DND-41 (cell line): Measurements from ENCODE around the gene ANKK1.

Experiments
- ATAC-seq: fragments of 200-7000 bp; cut with Tn5 transposase; 3 replicates; pipeline ENCODE4 v1.9.1; 2021; ENCODE audit warnings: low read depth; ENCODE audit not compliant: insufficient read depth
- DNase-seq: peaks from one replicate; pipeline ENCODE4 v3.0.0-alpha.2; 2020
- H2AFZ ChIP-seq: 2 replicates; pipeline ENCODE4 v1.6.0; 2012; ENCODE audit warnings: low read depth, low read length
- H3K27ac ChIP-seq: 2 replicates; pipeline ENCODE4 v1.5.1; 2012; ENCODE audit warnings: low read length, inconsistent platforms
- H3K27me3 ChIP-seq: fragments of 200-600 bp; sonication (generic); 2 replicates; pipeline ENCODE4 v1.6.0; 2012; ENCODE audit warnings: low read length, mild to moderate bottlenecking, inconsistent platforms; ENCODE audit not compliant: insufficient read depth, poor library complexity
- H3K36me3 ChIP-seq: 2 replicates; pipeline ENCODE4 v1.5.1; 2012; ENCODE audit warnings: low read length, inconsistent platforms; ENCODE audit not compliant: insufficient read depth
- H3K4me1 ChIP-seq: 2 replicates; pipeline ENCODE4 v1.5.1; 2012; ENCODE audit warnings: mild to moderate bottlenecking, low read length; ENCODE audit not compliant: insufficient read depth
- H3K4me2 ChIP-seq: 2 replicates; pipeline ENCODE4 v1.6.0; 2012; ENCODE audit warnings: mild to moderate bottlenecking, moderate library complexity, low read length, inconsistent platforms; ENCODE audit not compliant: insufficient read depth
- H3K4me3 ChIP-seq, 2 experiments: fragments of 200-600 bp in 1 of 2; shearing (Covaris generic) in 1 of 2; 2 replicates each; pipeline ENCODE4 v1.5.1; 2012 to 2016; ENCODE audit warnings: inconsistent platforms in 2 of 2, low read length in 2 of 2, mild to moderate bottlenecking in 2 of 2, low read depth in 1 of 2, moderate library complexity in 1 of 2
- H3K79me2 ChIP-seq: 2 replicates; pipeline ENCODE4 v1.6.0; 2012; ENCODE audit warnings: low read length, inconsistent platforms; ENCODE audit not compliant: insufficient read depth
- H3K9ac ChIP-seq: 2 replicates; pipeline ENCODE4 v1.6.0; 2012; ENCODE audit warnings: low read depth, mild to moderate bottlenecking, inconsistent platforms, low read length, moderate library complexity
- H3K9me3 ChIP-seq: 2 replicates; pipeline ENCODE4 v1.5.1; 2012; ENCODE audit warnings: low read length, moderate library complexity, mild to moderate bottlenecking, inconsistent platforms; ENCODE audit not compliant: insufficient read depth, severe bottlenecking
- H4K20me1 ChIP-seq: 2 replicates; pipeline ENCODE4 v1.6.0; 2012; ENCODE audit warnings: low read length; ENCODE audit not compliant: insufficient read depth
- CTCF ChIP-seq: IDR thresholded peaks from 2 replicates; pipeline ENCODE4 v1.5.1; 2012; ENCODE audit warnings: borderline replicate concordance, low read length, moderate library complexity, mild to moderate bottlenecking; ENCODE audit not compliant: poor library complexity, severe bottlenecking; ENCODE audit errors: extremely low read depth
- EZH2 ChIP-seq: IDR thresholded peaks from 3 replicates; pipeline ENCODE4 v1.6.1; 2012; ENCODE audit warnings: borderline replicate concordance, low read depth, mild to moderate bottlenecking, moderate library complexity, low read length, inconsistent platforms; ENCODE audit not compliant: severe bottlenecking

The ANKK1 gene

GRCh38 chr11:113387605-113388211 is at the start of gene ANKK1:
Gene ANKK1 (plus strand): TSS chr11:113387779. CDS start chr11:113387885, 106 bp downstream.
- Histone ChIP-seq H3K9ac (no peak within 1 kb of the TSS), H3K79me2 (no peaks in the 10 kb centered on the region), H3K36me3 (no peaks in the 10 kb centered on the region), H3K27ac (no peak within 1 kb of the TSS), H3K9me3 (no peaks in the 10 kb centered on the region), H2AFZ (no peak within 1 kb of the TSS), H3K4me2 (no peak within 1 kb of the TSS), H4K20me1 (no peaks in the 10 kb centered on the region), H3K27me3 (no peaks in the 10 kb centered on the region), H3K4me1 (no peaks in the 10 kb centered on the region), H3K4me3 (no peak within 1 kb of the TSS)
- DNase-seq (no peak), ATAC-seq (no peak)
- TF ChIP-seq CTCF (no peak), EZH2 (no peak)

GRCh38 chr11:113338730-113339129 is 48.8 kb upstream of the ANKK1 start:
- DNase-seq (no peak), ATAC-seq (no peak)
- Histone ChIP-seq H3K9ac (no peak overlapping the region), H3K27me3 (no peaks in the 10 kb centered on the region), H3K27ac (no peak overlapping the region), H2AFZ (no peak overlapping the region), H3K4me1 (no peaks in the 10 kb centered on the region), H3K4me2 (no peak overlapping the region), H3K9me3 (no peaks in the 10 kb centered on the region), H3K79me2 (no peaks in the 10 kb centered on the region), H3K36me3 (no peaks in the 10 kb centered on the region), H4K20me1 (no peaks in the 10 kb centered on the region), H3K4me3 (no peak overlapping the region)
- TF ChIP-seq CTCF (no peak), EZH2 (no peak)

GRCh38 chr11:113339929-113340589 is 47.5 kb upstream of the ANKK1 start:
- no peak overlapping the region for H3K4me2 ChIP-seq
- H3K27me3 ChIP-seq, result no peaks in the 10 kb centered on the region
- no peak overlapping the region for H3K9ac ChIP-seq
- DNase-seq (no peak), ATAC-seq (no peak)
- H3K27ac ChIP-seq, result no peak overlapping the region
- H2AFZ ChIP-seq, result no peak overlapping the region
- no peak overlapping the region for H3K4me3 ChIP-seq
- TF ChIP-seq CTCF (no peak), EZH2 (no peak)
- H3K4me1 ChIP-seq, result no peaks in the 10 kb centered on the region
- H3K79me2 ChIP-seq, result no peaks in the 10 kb centered on the region
- no peaks in the 10 kb centered on the region for H4K20me1 ChIP-seq
- no peaks in the 10 kb centered on the region for H3K9me3 ChIP-seq
- H3K36me3 ChIP-seq, result no peaks in the 10 kb centered on the region
